ENCODE measurements around the gene PPP1R7.

DNA sequence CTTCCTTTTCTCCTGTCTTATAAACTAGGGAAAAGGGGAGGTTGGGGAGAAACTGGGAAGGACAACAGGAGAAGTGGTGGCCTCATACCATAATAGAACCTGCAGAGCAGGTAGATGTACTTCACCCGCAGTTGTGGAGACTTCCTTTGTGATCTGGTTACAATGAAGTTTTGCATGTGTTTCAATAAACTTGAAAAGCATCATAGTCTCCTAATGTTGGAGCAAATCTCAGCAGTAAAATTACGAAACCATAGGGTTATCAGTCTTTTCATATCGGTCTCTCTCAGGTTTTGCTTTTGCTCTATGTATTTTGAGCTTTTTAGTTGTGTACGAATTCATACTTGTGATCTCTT, 68.7 kb downstream of the PPP1R7 start:
- TF ChIP-seq, protein P1, sequence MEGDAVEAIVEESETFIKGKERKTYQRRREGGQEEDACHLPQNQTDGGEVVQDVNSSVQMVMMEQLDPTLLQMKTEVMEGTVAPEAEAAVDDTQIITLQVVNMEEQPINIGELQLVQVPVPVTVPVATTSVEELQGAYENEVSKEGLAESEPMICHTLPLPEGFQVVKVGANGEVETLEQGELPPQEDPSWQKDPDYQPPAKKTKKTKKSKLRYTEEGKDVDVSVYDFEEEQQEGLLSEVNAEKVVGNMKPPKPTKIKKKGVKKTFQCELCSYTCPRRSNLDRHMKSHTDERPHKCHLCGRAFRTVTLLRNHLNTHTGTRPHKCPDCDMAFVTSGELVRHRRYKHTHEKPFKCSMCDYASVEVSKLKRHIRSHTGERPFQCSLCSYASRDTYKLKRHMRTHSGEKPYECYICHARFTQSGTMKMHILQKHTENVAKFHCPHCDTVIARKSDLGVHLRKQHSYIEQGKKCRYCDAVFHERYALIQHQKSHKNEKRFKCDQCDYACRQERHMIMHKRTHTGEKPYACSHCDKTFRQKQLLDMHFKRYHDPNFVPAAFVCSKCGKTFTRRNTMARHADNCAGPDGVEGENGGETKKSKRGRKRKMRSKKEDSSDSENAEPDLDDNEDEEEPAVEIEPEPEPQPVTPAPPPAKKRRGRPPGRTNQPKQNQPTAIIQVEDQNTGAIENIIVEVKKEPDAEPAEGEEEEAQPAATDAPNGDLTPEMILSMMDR (conservative IDR thresholded peaks at IDR 0.05; ENCODE audit: low read length) = no peak; the same call in 1 of the 2 replicates
- no peak for TF ChIP-seq EZH2phosphoT487 (IDR thresholded peaks at IDR 0.05; ENCODE audit: borderline replicate concordance)

All from Loucy (cell line).